ES-I3 (cell line): ENCODE results near the gene ARHGAP23.

Experiments
- H3K36me3 ChIP-seq: 2 replicates; pipeline ENCODE4 v1.6.1; 2013; ENCODE audit warnings: mild to moderate bottlenecking, low read length, control low read depth, moderate library complexity; ENCODE audit not compliant: insufficient read depth
- H3K4me1 ChIP-seq: 2 replicates; pipeline ENCODE4 v1.6.1; 2013; ENCODE audit warnings: mild to moderate bottlenecking, control low read depth, low read length; ENCODE audit not compliant: insufficient read depth
- H3K9ac ChIP-seq: 2 replicates; pipeline ENCODE4 v1.6.1; 2013; ENCODE audit warnings: low read depth, mild to moderate bottlenecking, low read length, moderate library complexity
- H3K9me3 ChIP-seq: 2 replicates; pipeline ENCODE4 v1.6.1; 2013; ENCODE audit warnings: mild to moderate bottlenecking, low read length, moderate library complexity; ENCODE audit not compliant: control insufficient read depth, insufficient read depth

The ARHGAP23 gene

GRCh38 chr17:38417210-38417951 lies 10.9 kb upstream of the ARHGAP23 start:
- Histone ChIP-seq H3K9me3 (no peaks in the 10 kb centered on the region), H3K36me3 (no peaks in the 10 kb centered on the region), H3K9ac (no peak overlapping the region)

GRCh38 chr17:38418062-38418692 lies 10.1 kb upstream of the ARHGAP23 start:
- Histone ChIP-seq H3K36me3 (no peaks in the 10 kb centered on the region), H3K9me3 (no peaks in the 10 kb centered on the region), H3K4me1 (peaks cover 34% of the 10 kb centered on the region), H3K9ac (peak overlapping the region; percentile 37; the same call in 1 of the 2 replicates)

More at GRCh38 chr17:38417210-38417951, 10.9 kb upstream of the ARHGAP23 start:
- peaks cover 32% of the 10 kb centered on the region for H3K4me1 ChIP-seq

DNA sequence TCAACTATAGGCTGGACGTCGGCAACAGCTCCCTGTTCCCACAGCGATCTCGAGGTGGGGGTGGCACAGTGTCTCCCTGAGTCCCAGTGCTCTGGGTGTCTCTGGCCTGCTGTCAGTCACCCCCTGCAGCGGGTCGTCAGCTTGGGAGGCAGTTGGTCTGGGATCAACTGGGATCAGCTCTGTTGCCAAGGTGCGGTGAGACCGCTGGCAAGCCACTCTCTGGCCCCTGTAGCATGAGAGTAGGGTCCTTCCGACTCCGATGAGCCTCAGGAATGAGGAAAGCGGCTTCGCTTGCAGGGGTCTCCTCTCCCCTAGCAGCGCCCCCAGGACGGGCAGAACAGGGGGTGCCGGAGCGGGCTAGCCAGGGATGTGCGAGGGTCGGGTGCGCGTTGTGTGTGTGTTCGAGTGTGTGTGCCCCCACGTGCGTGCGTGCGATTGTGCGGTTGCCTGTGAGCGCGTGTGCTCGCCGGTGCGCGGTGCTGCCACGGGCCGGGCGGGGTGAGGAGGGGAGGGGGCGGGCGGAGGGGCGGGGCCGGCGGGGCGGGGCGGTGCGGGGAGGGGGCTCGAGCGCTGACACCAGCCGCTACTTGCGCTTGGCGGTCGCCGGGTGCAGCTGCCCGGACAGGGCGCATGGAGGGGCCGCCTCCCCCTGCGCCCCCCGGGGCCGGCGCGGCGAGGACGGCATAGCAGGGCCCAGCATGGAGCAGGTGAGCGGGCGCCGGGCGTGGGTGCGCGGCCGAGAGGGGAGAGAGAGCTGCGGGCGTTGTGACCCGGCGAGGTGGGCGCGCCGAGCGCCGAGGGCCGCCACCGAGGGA lies 9.4 kb upstream of the ARHGAP23 start:
- H3K9me3 ChIP-seq: no peaks in the 10 kb centered on the region
- H3K36me3 ChIP-seq: no peaks in the 10 kb centered on the region
- peak overlapping the region; percentile 45; the same call in 1 of the 2 replicates for H3K9ac ChIP-seq
- peaks cover 36% of the 10 kb centered on the region for H3K4me1 ChIP-seq

GRCh38 chr17:38419508-38419981 lies 8.7 kb upstream of the ARHGAP23 start:
- no peaks in the 10 kb centered on the region for H3K9me3 ChIP-seq
- peak overlapping the region; percentile 45; the same call in 1 of the 2 replicates for H3K9ac ChIP-seq
- no peaks in the 10 kb centered on the region for H3K36me3 ChIP-seq
- peaks cover 42% of the 10 kb centered on the region for H3K4me1 ChIP-seq

GRCh38 chr17:38420518-38420917 lies 7.7 kb upstream of the ARHGAP23 start:
- Histone ChIP-seq H3K9ac (no peak overlapping the region), H3K4me1 (peaks cover 49% of the 10 kb centered on the region), H3K36me3 (no peaks in the 10 kb centered on the region), H3K9me3 (no peaks in the 10 kb centered on the region)

DNA sequence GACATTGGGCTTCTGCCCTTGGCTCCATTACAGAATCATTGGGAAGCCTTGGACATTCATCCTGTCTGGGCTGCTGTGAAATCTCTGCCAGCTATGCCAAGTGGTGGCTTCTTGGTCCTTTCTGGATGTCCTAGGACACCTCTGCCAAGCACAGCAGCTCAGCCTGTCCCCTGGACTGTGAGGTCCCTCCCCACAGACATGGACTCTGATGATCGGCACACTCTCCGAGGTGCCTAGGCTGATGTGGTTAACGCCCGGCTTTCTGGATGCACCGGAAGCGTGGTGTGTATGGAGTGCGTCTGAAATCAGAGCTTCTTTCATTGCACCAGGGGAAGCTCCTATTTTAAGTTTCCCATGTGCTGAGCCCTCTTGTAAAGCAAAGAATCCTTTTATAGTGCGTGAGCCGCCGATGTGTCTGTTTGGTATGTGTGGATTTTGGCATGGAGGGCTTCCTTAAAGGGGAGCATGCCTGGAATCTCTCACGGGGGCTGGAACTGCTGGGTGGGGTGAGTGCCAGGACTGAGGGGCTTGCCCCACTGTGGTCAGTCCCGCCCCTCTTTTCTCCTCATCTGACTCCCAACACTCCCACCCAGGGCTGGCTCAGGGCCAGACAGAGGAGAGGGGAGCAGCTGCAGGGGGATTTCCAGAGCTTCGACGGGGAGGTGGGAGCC lies 7.0 kb upstream of the ARHGAP23 start:
- H3K4me1 ChIP-seq: peaks cover 52% of the 10 kb centered on the region
- peak overlapping the region; percentile 12; the same call in 1 of the 2 replicates for H3K9ac ChIP-seq
- H3K9me3 ChIP-seq: no peaks in the 10 kb centered on the region
- no peaks in the 10 kb centered on the region for H3K36me3 ChIP-seq

GRCh38 chr17:38421871-38422827 lies 6.1 kb upstream of the ARHGAP23 start:
- Histone ChIP-seq H3K36me3 (no peaks in the 10 kb centered on the region), H3K9ac (no peak overlapping the region), H3K4me1 (peaks cover 53% of the 10 kb centered on the region)

DNA sequence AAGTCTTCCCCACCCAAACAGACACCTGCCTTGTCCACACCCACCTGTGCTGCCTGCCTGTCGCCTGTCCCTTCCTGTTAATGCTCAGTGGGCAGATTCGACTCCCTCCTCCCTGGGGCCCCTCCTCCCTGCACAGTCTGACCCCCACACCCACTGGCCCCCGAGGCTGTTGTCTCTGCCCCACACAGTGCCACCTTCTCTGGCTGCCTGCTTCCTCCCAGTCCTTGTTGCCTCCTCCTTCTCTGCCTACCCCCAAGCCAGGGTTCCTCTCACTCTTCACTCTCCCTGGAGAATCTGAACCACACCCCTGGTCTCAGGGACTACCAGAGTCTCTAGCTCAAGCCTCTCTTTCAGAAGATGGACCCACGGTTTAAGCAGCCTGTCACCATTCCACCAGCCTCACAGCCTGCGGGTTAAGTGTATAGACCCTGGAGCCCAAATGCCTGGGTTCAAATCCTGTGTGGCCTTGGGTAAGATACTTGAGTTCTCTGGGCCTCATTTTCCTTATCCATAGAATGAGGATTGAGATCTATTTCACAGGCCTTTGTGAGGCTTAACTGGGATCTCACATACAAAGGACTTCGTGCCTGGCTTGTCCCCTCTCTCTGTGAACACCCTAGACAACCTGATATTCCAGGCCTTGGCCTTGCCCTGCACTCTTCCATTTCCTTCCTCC lies 3.8 kb upstream of the ARHGAP23 start:
- Histone ChIP-seq H3K4me1 (peaks cover 57% of the 10 kb centered on the region), H3K36me3 (no peaks in the 10 kb centered on the region), H3K9me3 (no peaks in the 10 kb centered on the region), H3K9ac (no peak overlapping the region)

More at GRCh38 chr17:38421871-38422827, 6.1 kb upstream of the ARHGAP23 start:
- H3K9me3 ChIP-seq: no peaks in the 10 kb centered on the region

DNA sequence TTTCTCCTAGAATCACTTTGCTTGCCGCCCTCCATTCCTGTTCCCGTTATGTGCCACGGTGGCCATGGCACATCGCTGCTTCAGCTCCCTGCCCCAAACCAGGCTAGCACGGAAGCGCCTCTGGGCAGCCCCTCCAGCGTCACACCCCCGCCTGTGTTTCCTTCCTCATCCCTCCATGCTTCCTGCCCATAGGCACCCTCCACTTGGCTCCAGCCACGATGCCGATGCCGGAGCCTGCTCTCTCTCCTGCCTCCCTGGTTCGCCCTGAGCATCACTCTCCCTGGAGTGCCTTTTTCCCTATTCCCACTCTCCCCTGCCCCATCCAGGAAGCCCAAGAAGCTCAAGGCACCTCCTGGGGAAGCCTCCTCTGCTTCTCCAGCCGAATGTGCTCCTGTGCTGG lies 3.2 kb upstream of the ARHGAP23 start:
- Histone ChIP-seq H3K9me3 (no peaks in the 10 kb centered on the region), H3K36me3 (no peaks in the 10 kb centered on the region), H3K4me1 (peaks cover 58% of the 10 kb centered on the region), H3K9ac (no peak overlapping the region)

- H3K9ac ChIP-seq: no peak overlapping the region
- H3K36me3 ChIP-seq: no peaks in the 10 kb centered on the region
- H3K9me3 ChIP-seq: no peaks in the 10 kb centered on the region
- H3K4me1 ChIP-seq: peaks cover 62% of the 10 kb centered on the region
These were observed 2.5 kb upstream of the ARHGAP23 start for GRCh38 chr17:38425744-38426143.

DNA sequence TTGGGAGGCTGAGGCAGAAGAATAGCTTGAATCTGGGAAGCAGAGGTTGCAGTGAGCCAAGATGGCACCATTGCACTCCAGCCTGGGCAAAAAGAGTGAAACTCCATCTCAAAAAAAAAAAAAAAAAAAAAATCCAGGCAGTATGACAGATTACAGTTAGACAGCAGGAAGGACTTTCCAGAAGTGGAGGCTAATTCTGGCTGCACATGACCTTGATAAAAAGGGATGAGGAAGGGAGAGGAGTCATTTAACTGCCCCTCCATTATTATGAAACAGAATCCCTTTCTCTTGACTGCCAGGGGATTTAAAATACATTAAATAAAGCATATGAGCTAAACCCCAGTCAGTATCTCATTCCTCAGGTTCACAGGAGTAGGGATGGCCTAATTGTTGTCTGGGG lies 1.8 kb upstream of the ARHGAP23 start:
- H3K9me3 ChIP-seq: no peaks in the 10 kb centered on the region
- H3K9ac ChIP-seq: no peak overlapping the region
- peaks cover 55% of the 10 kb centered on the region for H3K4me1 ChIP-seq
- no peaks in the 10 kb centered on the region for H3K36me3 ChIP-seq

DNA sequence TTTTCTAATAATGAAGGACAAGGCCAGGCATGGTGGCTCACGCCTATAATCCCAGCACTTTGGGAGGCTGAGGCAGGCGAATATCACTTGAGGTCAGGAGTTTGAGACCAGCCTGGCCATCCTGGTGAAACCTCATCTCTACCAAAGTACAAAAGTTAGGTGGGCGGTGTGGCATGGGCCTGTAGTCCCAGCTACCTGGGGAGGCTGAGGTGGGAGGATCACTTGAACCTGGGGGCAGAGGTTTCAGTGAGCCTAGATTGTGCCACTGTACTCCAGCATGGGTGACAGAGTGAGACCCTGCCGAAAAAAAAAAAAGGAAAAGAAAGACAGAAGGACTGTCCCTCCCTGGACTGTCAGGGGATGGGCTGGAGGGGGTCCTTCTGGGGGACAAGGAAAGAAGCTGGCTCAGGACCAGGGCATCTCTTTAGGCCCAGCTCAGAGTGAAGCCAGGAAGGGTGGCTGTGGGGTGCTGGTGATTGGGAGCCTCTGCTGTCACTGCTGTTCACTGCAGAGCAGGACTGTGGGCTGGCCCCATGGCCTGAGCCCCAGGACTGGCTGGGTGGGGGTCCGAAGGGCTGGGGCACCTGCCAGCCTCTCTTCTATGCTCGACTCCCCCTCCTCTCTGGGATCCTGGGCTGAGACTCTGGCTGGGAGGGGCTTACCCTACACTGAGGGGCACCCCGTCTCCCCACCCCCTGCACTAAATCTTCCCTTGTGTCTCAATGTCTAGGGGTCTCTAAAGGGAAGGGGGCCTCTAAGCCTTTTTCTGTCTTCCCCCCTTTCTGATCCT lies 909 bp upstream of the ARHGAP23 start:
- no peaks in the 10 kb centered on the region for H3K36me3 ChIP-seq
- peak overlapping the region; percentile 54 for H3K9ac ChIP-seq
- H3K9me3 ChIP-seq: no peaks in the 10 kb centered on the region
- H3K4me1 ChIP-seq: peaks cover 46% of the 10 kb centered on the region
